B cell (primary cell): ENCODE data around the gene CAPN10. TPM values are rescaled to one million over a fixed set of nuclear protein-coding genes. Genes with fewer than 3 reads are reported as not detected.

ENCODE experiments used
- ATAC-seq: fragments of 200-7000 bp; cut with Tn5 transposase; one replicate; pipeline ENCODE4 v1.10.0; 2021; ENCODE audit warnings: low read depth, mild to moderate bottlenecking, moderate number of reproducible peaks, moderate library complexity
- CTCF ChIA-PET: fragments of 350-600 bp; sonication (Branson Sonifier 250); formaldehyde crosslinking; loops from one replicate; lab custom pipeline; 2021; ENCODE audit warnings: antibody characterized with exemption, inconsistent platforms; lab: Charles Lee
- POLR2A ChIA-PET: fragments of 350-600 bp; sonication (Branson Sonifier 250); formaldehyde crosslinking; loops from one replicate; lab custom pipeline; 2021; ENCODE audit warnings: antibody characterized with exemption; lab: Charles Lee
- DNase-seq: peaks from one replicate; pipeline ENCODE4 v3.0.0; 2013
- H2AFZ ChIP-seq: 2 replicates; pipeline ENCODE4 v1.6.1; 2012; ENCODE audit warnings: mild to moderate bottlenecking, low read depth, low read length; ENCODE audit not compliant: insufficient read depth, poor library complexity, severe bottlenecking
- H3K27ac ChIP-seq, 2 donors: 1 replicate in 1 of 2; 2 replicates in 1 of 2; pipeline ENCODE4 v1.5.1; 2012 to 2013; ENCODE audit warnings: low read length in 2 of 2, mild to moderate bottlenecking in 2 of 2, moderate library complexity in 1 of 2
- H3K27me3 ChIP-seq, 4 experiments: fragments of 200-600 bp in 1 of 4; sonication (generic) in 1 of 4; replicated peaks in 1 of 4; 1 replicate in 2 of 4; 2 replicates in 2 of 4; pipeline versions ENCODE4 v1.6.1 to v1.7.0; 2013 to 2016; ENCODE audit warnings: low read length in 3 of 4, mild to moderate bottlenecking in 2 of 4, mixed read lengths in 1 of 4, moderate library complexity in 1 of 4; ENCODE audit not compliant: insufficient read depth in 4 of 4, control insufficient read depth in 3 of 4; ENCODE audit errors: control extremely low read depth in 1 of 4
- H3K36me3 ChIP-seq, 2 experiments: replicated peaks in 1 of 2; 1 replicate in 1 of 2; 2 replicates in 1 of 2; pipeline versions ENCODE4 v1.6.1 to v1.7.1; 2013; ENCODE audit warnings: low read length in 1 of 2; ENCODE audit not compliant: insufficient read depth in 2 of 2, control insufficient read depth in 1 of 2; ENCODE audit errors: control extremely low read depth in 1 of 2, extremely low read depth in 1 of 2
- H3K4me1 ChIP-seq, 2 donors: fragments of 200-600 bp in 1 of 2; sonication (generic) in 1 of 2; 1 replicate in 1 of 2; 2 replicates in 1 of 2; pipeline versions ENCODE4 v1.5.1 to v1.6.1; 2013 to 2017; ENCODE audit warnings: low read length in 2 of 2; ENCODE audit not compliant: control insufficient read depth in 2 of 2, insufficient read depth in 2 of 2
- H3K4me2 ChIP-seq: replicated peaks from 2 replicates; pipeline ENCODE3; 2012; ENCODE audit warnings: mild to moderate bottlenecking, low read depth, low read length; ENCODE audit not compliant: poor library complexity, severe bottlenecking
- H3K4me3 ChIP-seq, 5 experiments: fragments of 200-600 bp in 1 of 5; sonication (generic) in 1 of 5; 1 replicate in 3 of 5; 2 replicates in 2 of 5; pipeline versions ENCODE4 v1.5.1 to v1.7.0; 2011 to 2016; ENCODE audit warnings: low read length in 4 of 5, mild to moderate bottlenecking in 4 of 5, low read depth in 2 of 5, control low read depth in 1 of 5, moderate library complexity in 1 of 5; ENCODE audit not compliant: insufficient read depth in 1 of 5; ENCODE audit errors: control extremely low read depth in 1 of 5, extremely low read depth in 1 of 5
- H3K79me2 ChIP-seq: fragments of 200-600 bp; sonication (generic); one replicate; pipeline ENCODE4 v1.6.0; 2016; ENCODE audit warnings: low read length; ENCODE audit not compliant: control insufficient read depth, insufficient read depth
- H3K9ac ChIP-seq: fragments of 200-600 bp; sonication (generic); 2 replicates; pipeline ENCODE4 v1.6.1; 2017; ENCODE audit warnings: mild to moderate bottlenecking, low read length, moderate library complexity
- H3K9me3 ChIP-seq, 3 donors: one replicate each; pipeline versions ENCODE4 v1.6.1 to v1.7.1; 2013; ENCODE audit warnings: low read length in 2 of 3; ENCODE audit not compliant: control insufficient read depth in 2 of 3, insufficient read depth in 1 of 3; ENCODE audit errors: control extremely low read depth in 1 of 3
- H4K20me1 ChIP-seq: 2 replicates; pipeline ENCODE4 v1.6.0; 2012; ENCODE audit warnings: mild to moderate bottlenecking, low read length; ENCODE audit not compliant: insufficient read depth, control insufficient read depth, poor library complexity, severe bottlenecking
- H3K27ac Mint-ChIP-seq: one replicate; pipeline ENCODE4 v1.8.0; 2021; ENCODE audit warnings: mixed read lengths
- H3K27me3 Mint-ChIP-seq: one replicate; pipeline ENCODE4 v1.8.0; 2021; ENCODE audit warnings: mixed read lengths
- H3K4me1 Mint-ChIP-seq: one replicate; pipeline ENCODE4 v1.8.0; 2021; ENCODE audit warnings: mixed read lengths
- H3K4me3 Mint-ChIP-seq: one replicate; pipeline ENCODE4 v1.8.0; 2021; ENCODE audit warnings: mixed read lengths
- H3K9me3 Mint-ChIP-seq: one replicate; pipeline ENCODE4 v1.8.0; 2022; ENCODE audit warnings: mixed read lengths; ENCODE audit not compliant: insufficient read depth
- WGBS: methylation state at CpG from one replicate; pipeline ENCODE4 v1.1.5; 2013; ENCODE audit warnings: missing lambda C conversion rate; ENCODE audit not compliant: insufficient coverage; 5-methylcytosine and 5-hydroxymethylcytosine counted together
- intact Hi-C: fragments of 100-400 bp; cut with micrococcal nuclease; formaldehyde crosslinking; loops from one replicate; pipeline ENCODE4 v1.10.0; 2022
- polyA plus RNA-seq: library from polyadenylated mRNA; depleted of rRNA; stranded (reverse); fragments of >200 nt; gene quantifications from 2 replicates; pipeline ENCODE4 v1.2.3, GENCODE V29; 2012
- total RNA-seq, 2 donors: library from RNA; stranded (reverse); fragments of 120-200 nt in 1 of 2; gene quantifications; 1 replicate in 1 of 2; 2 replicates in 1 of 2; pipeline versions ENCODE4 v1.2.3 to v1.2.4, GENCODE V29; 2013 to 2022
- TF ChIP-seq, protein P1 (sequence below): fragments of 200-600 bp; IDR thresholded peaks from one replicate; pipeline ENCODE4 v1.8.0; 2022; ENCODE audit warnings: antibody characterized with exemption, mild to moderate bottlenecking

Gene CAPN10
- total and polyA plus RNA-seq, 2 donors (not counting 1 experiment from before 2014, with no cell fraction given) = 73.4 to 92.1 TPM

- H3K4me1 Mint-ChIP-seq = peaks cover 64% of the 10 kb centered on the region
- ATAC-seq = peak; percentile 9
- peak overlapping the region; percentile 81 for H3K27ac Mint-ChIP-seq
Measured at GRCh38 chr2:240568678-240569522, 17.6 kb upstream of the CAPN10 start.

More at GRCh38 chr2:240568678-240569522, 17.6 kb upstream of the CAPN10 start:
- Histone ChIP-seq H3K27ac (peak overlapping the region in 1 of 2 donors; percentile 65), H3K4me2 (peak overlapping the region; percentile 98), H3K4me1 (peaks cover 54 to 62% of the 10 kb centered on the region in 2 donors), H3K4me3 (peak overlapping the region; percentile 46 to 69 (median 60)), H3K79me2 (peaks cover 67% of the 10 kb centered on the region), H3K9me3 (no peaks in the 10 kb centered on the region), H2AFZ (peak overlapping the region; percentile 69), H4K20me1 (peaks cover 59% of the 10 kb centered on the region), H3K36me3 (peaks cover 0 to 14% of the 10 kb centered on the region in 2 experiments), H3K9ac (peak overlapping the region; percentile 81), H3K27me3 (no peaks in the 10 kb centered on the region)
- DNase-seq = peak; percentile 83
- Mint-ChIP-seq H3K4me3 (peak overlapping the region; percentile 82), H3K9me3 (no peaks in the 10 kb centered on the region), H3K27me3 (no peaks in the 10 kb centered on the region)
- intact Hi-C loops = loop anchor here (1.0 to 10.0 kb wide), 2 partner anchors 9 to 536 kb away; partner anchors contain the start of genes DUSP28 and MTERF4
- TF ChIP-seq, protein P1, sequence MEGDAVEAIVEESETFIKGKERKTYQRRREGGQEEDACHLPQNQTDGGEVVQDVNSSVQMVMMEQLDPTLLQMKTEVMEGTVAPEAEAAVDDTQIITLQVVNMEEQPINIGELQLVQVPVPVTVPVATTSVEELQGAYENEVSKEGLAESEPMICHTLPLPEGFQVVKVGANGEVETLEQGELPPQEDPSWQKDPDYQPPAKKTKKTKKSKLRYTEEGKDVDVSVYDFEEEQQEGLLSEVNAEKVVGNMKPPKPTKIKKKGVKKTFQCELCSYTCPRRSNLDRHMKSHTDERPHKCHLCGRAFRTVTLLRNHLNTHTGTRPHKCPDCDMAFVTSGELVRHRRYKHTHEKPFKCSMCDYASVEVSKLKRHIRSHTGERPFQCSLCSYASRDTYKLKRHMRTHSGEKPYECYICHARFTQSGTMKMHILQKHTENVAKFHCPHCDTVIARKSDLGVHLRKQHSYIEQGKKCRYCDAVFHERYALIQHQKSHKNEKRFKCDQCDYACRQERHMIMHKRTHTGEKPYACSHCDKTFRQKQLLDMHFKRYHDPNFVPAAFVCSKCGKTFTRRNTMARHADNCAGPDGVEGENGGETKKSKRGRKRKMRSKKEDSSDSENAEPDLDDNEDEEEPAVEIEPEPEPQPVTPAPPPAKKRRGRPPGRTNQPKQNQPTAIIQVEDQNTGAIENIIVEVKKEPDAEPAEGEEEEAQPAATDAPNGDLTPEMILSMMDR = no peak
- ChIA-PET POLR2A (interaction anchor here (0.6 to 2.3 kb wide), 5 partner anchors 8 to 132 kb away, joined by 3 to 21 read pairs (median 4); partner anchors contain the start of gene CAPN10), CTCF (interaction anchor here (0.6 to 1.4 kb wide), 5 partner anchors 11 to 273 kb away, joined by 4 to 18 read pairs (median 4); partner anchors contain the start of gene CAPN10)
- WGBS = 2% methylated on average over 92 of the region's 93 CpGs
